ENCODE measurements around the gene GLIPR1. TPM values are rescaled to one million over a fixed set of nuclear protein-coding genes. Genes with fewer than 3 reads are reported as not detected.

Gene GLIPR1
- total and polyA plus RNA-seq, 7 donors, result 0.52 to 5.7 (median 4.4) TPM

GRCh38 chr12:75505706-75506312 lies 25.3 kb downstream of the GLIPR1 start:
- Histone ChIP-seq H3K4me3 (no peak overlapping the region), H3K9me3 (no peaks in the 10 kb centered on the region), H3K4me1 (peaks cover 24% of the 10 kb centered on the region), H3K27me3 (ENCODE audit: insufficient read depth in 3 of 3, low read length in 2 of 3) (no peaks in the 10 kb centered on the region), H3K27ac (no peak overlapping the region), H3K36me3 (ENCODE audit: insufficient read depth in 1 of 2, low read depth in 1 of 2) (peaks cover 14 to 63% of the 10 kb centered on the region in 2 donors)
- ATAC-seq, result no peak
- no peak for DNase-seq
- 65 to 72% (median 65%) methylated on average over 2 of the region's 2 CpGs for WGBS, 3 donors
- peak; percentile 46 for TF ChIP-seq CTCF (IDR thresholded peaks at IDR 0.05)
- intact Hi-C loops (cut with DNase I), result loop anchor here in 1 of 2 donors (5.0 to 10.0 kb wide), 2 partner anchors 174 to 849 kb away; partner anchors contain the start of genes CAPS2 and GLIPR1L1

GRCh38 chr12:75507086-75507485 lies 26.5 kb downstream of the GLIPR1 start:
- no peak for TF ChIP-seq CTCF (IDR thresholded peaks at IDR 0.05)
- intact Hi-C loops (cut with DNase I), result loop anchor here in 1 of 2 donors (5.0 to 10.0 kb wide), 2 partner anchors 175 to 848 kb away; partner anchors contain the start of genes CAPS2 and GLIPR1L1

GRCh38 chr12:75508159-75508558 lies 27.6 kb downstream of the GLIPR1 start:
- intact Hi-C loops (cut with DNase I), result loop anchor here in 1 of 2 donors (5.0 to 10.0 kb wide), 2 partner anchors 176 to 847 kb away; partner anchors contain the start of genes CAPS2 and GLIPR1L1
- no peak overlapping the region for H3K4me3 ChIP-seq
- no peak overlapping the region for H3K27ac ChIP-seq
- no peak for TF ChIP-seq CTCF (IDR thresholded peaks at IDR 0.05)
- H3K9me3 ChIP-seq, result no peaks in the 10 kb centered on the region
- H3K4me1 ChIP-seq, result peaks cover 24% of the 10 kb centered on the region
- no peak for ATAC-seq
- H3K27me3 ChIP-seq (ENCODE audit: insufficient read depth in 3 of 3, low read length in 2 of 3), result no peaks in the 10 kb centered on the region
- H3K36me3 ChIP-seq (ENCODE audit: insufficient read depth in 1 of 2, low read depth in 1 of 2), result peaks cover 0 to 39% of the 10 kb centered on the region in 2 donors
- DNase-seq, result no peak
- WGBS, 3 donors, result 53 to 64% (median 55%) methylated on average over 2 of the region's 2 CpGs

More at GRCh38 chr12:75507086-75507485, 26.5 kb downstream of the GLIPR1 start:
- Histone ChIP-seq H3K27me3 (ENCODE audit: insufficient read depth in 3 of 3, low read length in 2 of 3) (no peaks in the 10 kb centered on the region), H3K9me3 (no peaks in the 10 kb centered on the region), H3K4me1 (peaks cover 24% of the 10 kb centered on the region), H3K36me3 (ENCODE audit: insufficient read depth in 1 of 2, low read depth in 1 of 2) (peaks cover 6 to 50% of the 10 kb centered on the region in 2 donors), H3K27ac (no peak overlapping the region), H3K4me3 (no peak overlapping the region)
- ATAC-seq, result no peak
- WGBS, 3 donors, result 84 to 91% (median 88%) methylated on average over 2 of the region's 2 CpGs
- no peak for DNase-seq

GRCh38 chr12:75509621-75510020 lies 29.1 kb downstream of the GLIPR1 start:
- no peak for TF ChIP-seq CTCF (IDR thresholded peaks at IDR 0.05)
- WGBS, 3 donors, result 61 to 80% (median 78%) methylated on average over 4 of the region's 4 CpGs
- peak overlapping the region; percentile 91 for H3K4me3 ChIP-seq

More at GRCh38 chr12:75509621-75510020, 29.1 kb downstream of the GLIPR1 start:
- Histone ChIP-seq H3K9me3 (no peaks in the 10 kb centered on the region), H3K27ac (no peak overlapping the region), H3K36me3 (ENCODE audit: insufficient read depth in 1 of 2, low read depth in 1 of 2) (peaks cover 0 to 25% of the 10 kb centered on the region in 2 donors), H3K4me1 (peaks cover 24% of the 10 kb centered on the region), H3K27me3 (ENCODE audit: insufficient read depth in 3 of 3, low read length in 2 of 3) (no peaks in the 10 kb centered on the region)
- ATAC-seq (no peak), DNase-seq (no peak)
- intact Hi-C loops (cut with DNase I), result loop anchor here in 1 of 2 donors (2.0 to 10.0 kb wide), 4 partner anchors 119 to 845 kb away; partner anchors contain the start of genes CAPS2, GLIPR1L1, GLIPR1L2 and PHLDA1
